ENCODE results near the gene ZBTB7C. TPM values are rescaled to one million over a fixed set of nuclear protein-coding genes. Genes with fewer than 3 reads are reported as not detected.
A peak's percentile ranks its signal among the peaks of the same experiment; 100 is the strongest.

The ZBTB7C gene
- total RNA-seq, 2 donors from 2014 or later = 25.1 to 36.4 TPM

- Histone ChIP-seq H3K9me3 (no peaks in the 10 kb centered on the region), H3K9ac (ENCODE audit: low read depth in 2 of 2, low read length in 2 of 2) (peak overlapping the region in 1 of 2 donors; percentile 1), H3K4me1 (no peaks in the 10 kb centered on the region), H3K36me3 (no peaks in the 10 kb centered on the region), H3K27me3 (no peaks in the 10 kb centered on the region), H3K4me3 (no peak overlapping the region), H3K27ac (no peak overlapping the region)
- no peak for TF ChIP-seq CTCF (IDR thresholded peaks at IDR 0.05)
- intact Hi-C loops (cut with DNase I) = no loop called here
- no peak for DNase-seq
These were observed 207.7 kb downstream of the ZBTB7C start for GRCh38 chr18:48201337-48202005.

GRCh38 chr18:48200631-48201336 is 208.4 kb downstream of the ZBTB7C start:
- Histone ChIP-seq H3K4me3 (no peak overlapping the region), H3K36me3 (no peaks in the 10 kb centered on the region), H3K9me3 (no peaks in the 10 kb centered on the region), H3K27me3 (no peaks in the 10 kb centered on the region), H3K9ac (ENCODE audit: low read depth in 2 of 2, low read length in 2 of 2) (no peak overlapping the region), H3K4me1 (no peaks in the 10 kb centered on the region), H3K27ac (no peak overlapping the region)
- no peak for TF ChIP-seq CTCF (IDR thresholded peaks at IDR 0.05)
- no peak for DNase-seq
- intact Hi-C loops (cut with DNase I) = no loop called here

GRCh38 chr18:48199399-48199798 is 209.8 kb downstream of the ZBTB7C start:
- no peak for TF ChIP-seq CTCF (IDR thresholded peaks at IDR 0.05)
- Histone ChIP-seq H3K27me3 (no peaks in the 10 kb centered on the region), H3K4me3 (no peak overlapping the region), H3K9me3 (no peaks in the 10 kb centered on the region), H3K27ac (no peak overlapping the region), H3K9ac (ENCODE audit: low read depth in 2 of 2, low read length in 2 of 2) (no peak overlapping the region), H3K4me1 (no peaks in the 10 kb centered on the region), H3K36me3 (no peaks in the 10 kb centered on the region)
- intact Hi-C loops (cut with DNase I) = no loop called here
- no peak for DNase-seq

GRCh38 chr18:48197819-48198218 is 211.4 kb downstream of the ZBTB7C start:
- no peak for DNase-seq
- TF ChIP-seq CTCF (IDR thresholded peaks at IDR 0.05) = no peak
- no peaks in the 10 kb centered on the region for H3K9me3 ChIP-seq
- H3K4me3 ChIP-seq = no peak overlapping the region
- H3K27me3 ChIP-seq = no peaks in the 10 kb centered on the region
- no peak overlapping the region for H3K9ac ChIP-seq (ENCODE audit: low read depth in 2 of 2, low read length in 2 of 2)
- no peak overlapping the region for H3K27ac ChIP-seq
- no peaks in the 10 kb centered on the region for H3K36me3 ChIP-seq
- intact Hi-C loops (cut with DNase I) = no loop called here
- no peaks in the 10 kb centered on the region for H3K4me1 ChIP-seq

- intact Hi-C loops (cut with DNase I) = no loop called here
- H3K4me3 ChIP-seq = no peak overlapping the region
- no peaks in the 10 kb centered on the region for H3K4me1 ChIP-seq
- H3K9me3 ChIP-seq = no peaks in the 10 kb centered on the region
- H3K27ac ChIP-seq = no peak overlapping the region
- H3K36me3 ChIP-seq = no peaks in the 10 kb centered on the region
- no peaks in the 10 kb centered on the region for H3K27me3 ChIP-seq
- no peak for DNase-seq
- H3K9ac ChIP-seq (ENCODE audit: low read depth in 2 of 2, low read length in 2 of 2) = no peak overlapping the region
- no peak for TF ChIP-seq CTCF (IDR thresholded peaks at IDR 0.05)
These were observed 213.4 kb downstream of the ZBTB7C start for GRCh38 chr18:48195787-48196186.

All from colonic mucosa (tissue), 4 donors.